Activated CD4-positive, alpha-beta memory T cell treated with anti-CD3 and anti-CD28 coated beads, Interleukin-2, amount 10 ng/mL, durations not matched to agents 7 days and 5 days (primary cell): ENCODE results near the gene CPVL. TPM values are rescaled to one million over a fixed set of nuclear protein-coding genes. Genes with fewer than 3 reads are reported as not detected.
A peak's percentile ranks its signal among the peaks of the same experiment; 100 is the strongest.

Experiments used
- CTCF ChIA-PET: fragments of 350-600 bp; sonication (Branson Sonifier 250); formaldehyde crosslinking; loops from one replicate; lab custom pipeline; 2021; ENCODE audit warnings: antibody characterized with exemption, inconsistent platforms; lab: Charles Lee
- POLR2A ChIA-PET: fragments of 350-600 bp; sonication (Branson Sonifier 250); formaldehyde crosslinking; loops from one replicate; lab custom pipeline; 2021; ENCODE audit warnings: antibody characterized with exemption; lab: Charles Lee
- DNase-seq: peaks from one replicate; pipeline ENCODE4 v3.0.0-alpha.2; 2020
- H3K27ac Mint-ChIP-seq: one replicate; pipeline ENCODE4 v1.8.0; 2021; ENCODE audit warnings: mild to moderate bottlenecking, mixed read lengths
- H3K27me3 Mint-ChIP-seq: one replicate; pipeline ENCODE4 v1.8.0; 2021; ENCODE audit warnings: mixed read lengths
- H3K36me3 Mint-ChIP-seq: one replicate; pipeline ENCODE4 v1.8.0; 2021; ENCODE audit warnings: low read depth, mixed read lengths
- H3K4me1 Mint-ChIP-seq: one replicate; pipeline ENCODE4 v1.8.0; 2021; ENCODE audit warnings: mixed read lengths
- H3K4me3 Mint-ChIP-seq: one replicate; pipeline ENCODE4 v1.8.0; 2021; ENCODE audit warnings: mild to moderate bottlenecking, mixed read lengths
- H3K9me3 Mint-ChIP-seq: one replicate; pipeline ENCODE4 v1.8.0; 2021; ENCODE audit warnings: mixed read lengths
- total RNA-seq, 2 experiments: library from RNA; stranded (reverse); gene quantifications; one replicate each; pipeline ENCODE4 v1.2.3, GENCODE V29; 2021

CPVL gene
- total RNA-seq, 2 experiments from 2014 or later = 1.8 to 2.1 TPM

DNA sequence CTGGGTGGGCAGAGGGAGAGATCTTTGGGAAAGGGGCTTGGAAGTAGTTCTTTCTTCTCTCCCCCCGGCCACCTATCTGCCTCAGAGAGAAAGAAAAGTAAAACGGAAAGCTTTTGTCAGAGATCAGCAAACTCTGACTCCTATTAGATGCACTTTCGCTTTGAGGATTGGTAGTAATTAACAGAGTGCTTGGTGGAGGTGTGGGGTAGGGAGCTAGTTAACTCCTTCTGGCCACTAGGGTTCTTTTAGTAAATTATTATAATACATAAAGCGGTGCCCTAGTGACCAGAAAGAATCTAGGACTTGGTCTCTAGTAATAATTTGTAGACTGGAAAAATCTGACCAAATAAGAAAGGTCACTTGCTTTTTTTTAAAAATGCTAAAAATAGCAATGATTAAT is 54.6 kb downstream of the CPVL start:
- CTCF ChIA-PET = interaction anchor here (0.6 to 2.3 kb wide), 6 partner anchors 10 to 172 kb away, joined by 3 to 11 read pairs (median 6); no protein-coding TSS in a partner anchor
- Mint-ChIP-seq H3K27me3 (no peaks in the 10 kb centered on the region), H3K36me3 (no peaks in the 10 kb centered on the region), H3K27ac (peak overlapping the region; percentile 84), H3K4me3 (peak overlapping the region; percentile 74), H3K9me3 (no peaks in the 10 kb centered on the region), H3K4me1 (peaks cover 18% of the 10 kb centered on the region)
- POLR2A ChIA-PET = interaction anchor here (1.2 kb wide), 1 partner anchor 10 kb away, joined by 4 read pairs; no protein-coding TSS in a partner anchor
- DNase-seq = peak; percentile 26

DNA sequence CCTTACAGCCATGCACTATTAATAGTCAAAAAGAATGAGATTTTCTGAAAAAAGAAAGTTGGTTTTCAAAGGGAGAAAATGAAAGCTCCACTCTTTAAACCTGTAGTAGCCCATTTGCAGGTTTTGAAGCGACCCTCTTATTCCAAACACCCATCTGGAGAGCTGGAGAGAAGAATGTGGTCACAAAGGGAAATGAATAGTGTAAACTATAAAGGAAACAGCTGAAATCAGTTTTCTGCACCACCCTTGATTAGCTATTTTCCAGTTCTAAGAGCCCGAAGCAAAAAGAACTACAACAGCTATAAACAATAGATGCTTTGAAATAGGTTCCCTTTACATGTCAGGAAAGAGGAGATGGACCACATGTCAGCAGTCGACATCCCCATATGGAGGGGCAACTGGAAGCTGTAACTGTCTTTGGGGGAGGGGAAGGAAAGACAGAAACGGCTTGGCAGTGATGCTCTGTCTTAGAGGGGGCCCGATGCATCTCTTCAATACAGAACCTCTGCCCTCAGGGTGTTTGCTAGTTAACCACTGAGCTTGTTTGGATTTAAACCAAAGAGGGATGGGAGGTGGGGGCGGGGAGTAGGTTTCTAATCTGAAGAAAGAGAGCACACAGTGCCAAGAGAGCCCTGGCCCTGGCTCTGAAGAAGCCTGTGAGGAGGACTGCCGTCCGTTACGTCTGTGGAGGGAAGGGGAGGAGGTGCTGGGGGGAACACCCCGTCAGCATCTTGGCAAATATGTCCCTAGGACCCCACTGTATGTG is 55.3 kb downstream of the CPVL start:
- peak; percentile 24 for DNase-seq
- POLR2A ChIA-PET = interaction anchor here (0.6 to 1.5 kb wide), 4 partner anchors 10 to 1456 kb away, joined by 3 to 6 read pairs (median 4); no protein-coding TSS in a partner anchor
- no peaks in the 10 kb centered on the region for H3K9me3 Mint-ChIP-seq
- H3K27me3 Mint-ChIP-seq = no peaks in the 10 kb centered on the region
- H3K4me1 Mint-ChIP-seq = peaks cover 18% of the 10 kb centered on the region
- H3K4me3 Mint-ChIP-seq = peak overlapping the region; percentile 74
- H3K27ac Mint-ChIP-seq = peak overlapping the region; percentile 84
- no peaks in the 10 kb centered on the region for H3K36me3 Mint-ChIP-seq
- CTCF ChIA-PET = interaction anchor here (0.9 to 2.3 kb wide), 9 partner anchors 8 to 171 kb away, joined by 3 to 11 read pairs (median 4); no protein-coding TSS in a partner anchor

DNA sequence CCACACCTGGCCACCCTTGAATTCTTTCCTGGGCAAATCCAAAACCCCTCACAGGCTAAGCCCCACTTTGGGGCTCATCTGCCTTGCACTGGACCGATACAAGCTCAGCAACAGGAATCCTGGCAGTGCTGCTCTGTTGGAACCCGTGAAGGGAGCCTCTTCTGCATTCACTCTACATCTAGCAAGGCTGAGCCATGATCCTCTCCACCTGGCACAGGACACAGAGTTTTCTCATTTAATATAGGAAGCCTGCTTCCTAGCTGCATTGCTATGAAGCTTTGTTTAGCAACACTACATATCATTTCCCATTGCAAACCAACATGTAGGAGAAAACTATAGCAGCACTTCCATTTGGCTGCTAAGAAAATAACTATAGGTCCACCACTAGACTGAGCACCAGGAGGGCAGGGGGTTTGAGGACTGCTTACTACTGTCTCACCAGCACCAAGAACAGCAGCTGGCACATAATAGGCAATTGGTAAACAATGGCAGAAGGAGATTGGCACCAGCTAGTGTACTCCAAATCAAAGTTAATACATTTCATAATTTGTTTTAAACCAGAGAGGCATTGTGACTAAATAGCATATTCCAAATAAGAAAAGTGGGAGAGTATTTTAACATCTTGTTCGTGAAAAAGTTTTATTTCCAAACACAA is 56.1 kb downstream of the CPVL start:
- Mint-ChIP-seq H3K36me3 (no peaks in the 10 kb centered on the region), H3K4me1 (peaks cover 22% of the 10 kb centered on the region), H3K9me3 (no peaks in the 10 kb centered on the region), H3K4me3 (no peak overlapping the region), H3K27me3 (no peaks in the 10 kb centered on the region), H3K27ac (no peak overlapping the region)
- no peak for DNase-seq
- ChIA-PET CTCF (interaction anchor here (0.5 to 2.3 kb wide), 11 partner anchors 9 to 168 kb away, joined by 3 to 11 read pairs (median 4); no protein-coding TSS in a partner anchor), POLR2A (interaction anchor here (0.6 to 1.5 kb wide), 3 partner anchors 9 to 1455 kb away, joined by 3 to 6 read pairs (median 3); no protein-coding TSS in a partner anchor)

DNA sequence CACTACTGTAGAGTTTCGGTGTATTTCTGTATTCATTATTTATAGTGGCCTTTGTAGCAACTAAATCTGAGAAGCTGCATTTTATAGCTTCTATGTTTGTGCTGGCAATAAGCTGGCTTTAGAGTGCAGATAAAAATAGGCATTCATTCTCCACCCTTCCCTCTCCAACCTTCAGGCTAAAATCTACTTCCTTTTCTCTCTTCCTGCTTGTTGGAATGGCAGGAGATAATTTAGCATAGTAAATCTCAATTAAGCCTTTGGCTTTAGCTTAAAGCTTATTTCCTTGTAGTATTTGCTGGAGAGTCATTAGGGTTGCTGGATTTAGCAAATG is 58.5 kb downstream of the CPVL start:
- ChIA-PET POLR2A (interaction anchor here (0.6 kb wide), 1 partner anchor 92 kb away, joined by 5 read pairs; no protein-coding TSS in a partner anchor), CTCF (interaction anchor here (1.1 kb wide), 1 partner anchor 161 kb away, joined by 3 read pairs; no protein-coding TSS in a partner anchor)
- H3K27ac Mint-ChIP-seq = no peak overlapping the region
- no peak overlapping the region for H3K4me3 Mint-ChIP-seq
- H3K9me3 Mint-ChIP-seq = no peaks in the 10 kb centered on the region
- H3K27me3 Mint-ChIP-seq = peaks cover 6% of the 10 kb centered on the region
- DNase-seq = no peak
- H3K4me1 Mint-ChIP-seq = peaks cover 29% of the 10 kb centered on the region
- no peaks in the 10 kb centered on the region for H3K36me3 Mint-ChIP-seq

DNA sequence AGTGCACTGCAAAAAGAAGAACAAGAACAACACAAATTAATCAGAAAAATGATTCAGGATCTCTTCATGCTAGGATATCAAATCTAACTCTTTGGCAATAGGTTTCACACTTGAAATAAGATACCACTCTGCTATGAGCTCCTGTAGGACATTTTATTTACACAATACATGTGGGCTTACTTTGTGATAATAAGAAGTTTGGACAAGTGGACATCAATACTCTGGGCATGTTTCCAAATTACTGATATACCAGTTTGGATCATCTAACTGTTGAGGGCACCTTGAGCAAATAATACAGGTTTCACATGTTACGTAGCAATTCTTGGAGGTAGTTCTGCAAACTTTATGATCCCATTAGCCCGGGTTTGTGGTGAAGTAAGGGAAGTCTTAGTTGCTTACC is 59.8 kb downstream of the CPVL start:
- Mint-ChIP-seq H3K27ac (no peak overlapping the region), H3K4me3 (no peak overlapping the region), H3K9me3 (no peaks in the 10 kb centered on the region), H3K4me1 (peaks cover 23% of the 10 kb centered on the region), H3K27me3 (peaks cover 6% of the 10 kb centered on the region), H3K36me3 (no peaks in the 10 kb centered on the region)
- CTCF ChIA-PET = no interaction called here
- no peak for DNase-seq
- POLR2A ChIA-PET = no interaction called here

DNA sequence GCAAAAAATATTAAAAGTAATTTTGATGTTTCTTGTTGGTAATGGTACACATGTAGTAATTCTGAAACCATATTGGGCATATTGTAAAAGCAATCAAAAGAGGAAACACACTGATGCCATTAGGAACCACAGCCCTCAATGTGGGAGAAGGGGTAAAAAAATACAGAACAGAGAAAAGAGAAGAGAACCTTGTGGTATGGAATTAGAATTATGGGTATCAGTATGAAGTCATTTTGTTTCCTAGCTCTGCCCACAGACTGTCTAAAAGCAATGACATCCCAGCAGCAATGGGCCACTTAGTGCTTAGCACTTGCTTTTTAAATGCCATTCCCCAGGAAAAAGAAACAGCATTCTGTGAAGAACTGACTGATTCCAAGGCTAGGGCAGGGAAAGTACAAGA is 61.5 kb downstream of the CPVL start:
- Mint-ChIP-seq H3K9me3 (no peaks in the 10 kb centered on the region), H3K27me3 (peaks cover 7% of the 10 kb centered on the region), H3K4me3 (no peak overlapping the region), H3K27ac (no peak overlapping the region), H3K36me3 (no peaks in the 10 kb centered on the region), H3K4me1 (peaks cover 10% of the 10 kb centered on the region)
- ChIA-PET POLR2A (no interaction called here), CTCF (no interaction called here)
- DNase-seq = no peak

DNA sequence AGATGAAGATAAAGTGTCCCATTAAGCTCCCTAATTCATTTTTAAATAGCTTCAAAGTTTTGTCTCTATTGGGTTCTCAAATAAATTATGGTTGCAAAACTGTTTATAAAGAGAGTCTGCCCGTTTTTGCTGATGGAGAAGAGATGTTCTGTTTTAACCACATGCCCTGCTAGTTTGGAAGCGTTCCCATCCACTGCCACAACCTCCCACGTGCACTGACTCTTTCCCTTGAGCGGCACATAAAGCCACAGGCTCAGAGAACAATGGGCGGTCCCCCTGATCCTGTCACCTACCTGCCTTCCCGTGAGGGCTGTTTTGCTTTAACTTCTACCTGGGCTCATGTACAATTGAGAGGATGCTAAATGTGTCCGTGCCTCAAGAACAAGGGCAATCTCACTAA is 65.5 kb downstream of the CPVL start:
- no peak overlapping the region for H3K4me3 Mint-ChIP-seq
- H3K36me3 Mint-ChIP-seq = no peaks in the 10 kb centered on the region
- H3K9me3 Mint-ChIP-seq = no peaks in the 10 kb centered on the region
- no peak for DNase-seq
- POLR2A ChIA-PET = interaction anchor here (1.1 kb wide), 1 partner anchor 10 kb away, joined by 3 read pairs; no protein-coding TSS in a partner anchor
- CTCF ChIA-PET = interaction anchor here (0.7 to 1.8 kb wide), 4 partner anchors 10 to 109 kb away, joined by 3 to 8 read pairs (median 4); no protein-coding TSS in a partner anchor
- H3K27me3 Mint-ChIP-seq = peaks cover 11% of the 10 kb centered on the region
- no peak overlapping the region for H3K27ac Mint-ChIP-seq
- peaks cover 10% of the 10 kb centered on the region for H3K4me1 Mint-ChIP-seq

DNA sequence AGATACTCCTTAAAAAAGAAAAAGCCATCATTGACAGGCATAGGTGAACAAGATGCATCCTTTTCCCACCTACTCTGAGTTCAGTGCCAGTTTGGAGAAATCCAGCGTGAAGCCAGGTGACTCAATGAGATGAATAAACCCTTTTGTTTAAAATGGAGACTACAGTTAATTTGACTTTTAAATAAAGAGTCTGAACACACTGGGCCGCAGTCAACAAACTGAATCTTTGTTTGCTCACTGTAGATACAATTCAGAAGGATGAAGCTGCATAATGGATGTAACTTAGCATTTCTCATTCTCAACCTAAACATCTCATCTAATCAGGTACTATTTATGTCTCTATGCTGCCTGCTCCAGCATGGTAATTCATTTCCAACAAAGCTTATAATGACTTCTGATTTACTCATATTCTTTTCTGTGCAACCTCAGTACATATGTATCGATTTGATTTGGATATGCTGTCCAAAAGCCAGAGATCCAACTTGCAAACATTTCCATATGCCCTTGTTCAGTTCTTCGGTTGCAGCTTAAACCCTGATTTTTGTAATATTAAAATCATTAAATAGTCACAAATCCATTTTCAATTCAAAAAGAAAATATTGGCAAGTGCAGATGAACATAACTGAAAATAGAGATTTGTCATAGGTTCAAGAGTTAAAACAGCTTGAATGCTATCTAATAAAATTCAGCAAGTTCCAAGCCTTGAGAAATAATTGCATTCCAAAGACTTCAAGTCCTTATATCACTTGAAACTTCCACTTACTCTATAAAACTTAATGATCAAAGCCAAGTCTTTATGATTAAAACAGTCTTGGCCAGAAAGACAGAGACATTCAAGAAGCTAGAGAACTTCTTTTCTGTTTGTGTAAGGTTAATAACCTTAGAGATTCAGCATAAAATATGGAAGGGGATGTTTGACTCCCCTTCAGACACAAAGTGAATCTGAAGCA is 67.8 kb downstream of the CPVL start:
- H3K27ac Mint-ChIP-seq = no peak overlapping the region
- no peaks in the 10 kb centered on the region for H3K9me3 Mint-ChIP-seq
- H3K36me3 Mint-ChIP-seq = no peaks in the 10 kb centered on the region
- POLR2A ChIA-PET = no interaction called here
- H3K4me1 Mint-ChIP-seq = no peaks in the 10 kb centered on the region
- peaks cover 14% of the 10 kb centered on the region for H3K27me3 Mint-ChIP-seq
- CTCF ChIA-PET = no interaction called here
- H3K4me3 Mint-ChIP-seq = no peak overlapping the region
- DNase-seq = no peak

DNA sequence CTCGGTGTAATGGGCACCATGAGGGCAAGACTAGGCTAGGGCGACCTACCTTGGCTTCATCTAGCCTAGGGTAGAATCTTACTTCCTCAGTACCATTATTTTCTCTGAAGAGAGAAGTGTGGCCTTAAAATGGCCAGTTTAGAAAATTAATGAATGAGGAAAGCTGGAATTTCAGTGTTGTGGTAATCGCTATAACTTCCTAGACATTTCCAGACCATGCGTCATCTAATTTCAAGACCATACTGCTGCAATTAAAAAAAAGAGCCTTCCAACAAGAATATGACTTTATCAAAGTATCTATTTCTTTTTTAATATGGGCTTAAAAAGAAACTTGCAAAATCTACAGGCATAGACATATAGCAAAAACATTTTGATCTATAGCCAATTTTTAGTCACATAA is 68.5 kb downstream of the CPVL start:
- POLR2A ChIA-PET = no interaction called here
- Mint-ChIP-seq H3K27ac (no peak overlapping the region), H3K4me1 (no peaks in the 10 kb centered on the region), H3K27me3 (peaks cover 13% of the 10 kb centered on the region), H3K4me3 (no peak overlapping the region), H3K36me3 (no peaks in the 10 kb centered on the region), H3K9me3 (no peaks in the 10 kb centered on the region)
- CTCF ChIA-PET = no interaction called here
- no peak for DNase-seq

DNA sequence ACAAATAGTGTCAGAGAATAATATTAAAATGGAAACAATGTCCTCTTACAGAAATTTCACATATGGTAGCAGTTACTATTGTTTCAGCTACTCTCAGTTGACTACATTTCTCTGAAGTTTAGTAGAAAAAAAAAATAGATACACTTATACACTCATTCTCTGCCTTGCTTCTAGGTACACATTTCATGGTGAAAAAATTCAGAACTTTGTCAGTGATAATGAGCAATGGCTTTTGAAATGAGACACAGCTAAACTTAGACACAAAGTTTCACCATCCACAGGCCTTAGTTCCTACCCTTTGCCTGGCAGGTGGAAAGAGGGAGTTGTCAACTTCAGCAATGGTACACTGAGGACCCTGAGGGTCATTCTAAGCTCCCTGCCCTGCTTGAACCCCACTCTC is 69.2 kb downstream of the CPVL start:
- POLR2A ChIA-PET = interaction anchor here (0.6 kb wide), 1 partner anchor 71 kb away, joined by 3 read pairs; no protein-coding TSS in a partner anchor
- Mint-ChIP-seq H3K4me3 (no peak overlapping the region), H3K27me3 (peaks cover 13% of the 10 kb centered on the region), H3K4me1 (no peaks in the 10 kb centered on the region), H3K27ac (no peak overlapping the region), H3K36me3 (no peaks in the 10 kb centered on the region), H3K9me3 (no peaks in the 10 kb centered on the region)
- CTCF ChIA-PET = interaction anchor here (0.7 kb wide), 1 partner anchor 29 kb away, joined by 3 read pairs; no protein-coding TSS in a partner anchor
- DNase-seq = no peak

DNA sequence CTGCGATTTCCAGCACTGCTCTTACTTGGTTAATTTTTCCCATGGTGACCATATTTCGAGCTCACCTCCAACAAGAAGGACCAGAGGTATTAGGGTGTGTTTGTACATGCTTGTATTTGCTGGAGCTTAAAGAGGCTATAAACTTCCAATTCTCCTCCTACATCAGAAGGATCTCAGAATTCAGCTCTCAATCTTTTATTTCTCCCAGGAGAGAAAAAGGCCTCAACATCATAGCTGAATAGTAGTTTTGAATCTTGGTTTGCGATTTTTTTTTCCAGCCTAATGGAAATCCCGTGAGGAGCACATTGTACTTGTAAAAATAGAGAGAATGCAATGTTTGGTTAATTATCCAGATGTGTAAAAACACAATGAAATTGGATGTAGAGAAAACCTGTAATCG is 69.7 kb downstream of the CPVL start:
- H3K27me3 Mint-ChIP-seq = peaks cover 13% of the 10 kb centered on the region
- H3K27ac Mint-ChIP-seq = no peak overlapping the region
- H3K36me3 Mint-ChIP-seq = no peaks in the 10 kb centered on the region
- POLR2A ChIA-PET = no interaction called here
- no peak for DNase-seq
- H3K4me1 Mint-ChIP-seq = no peaks in the 10 kb centered on the region
- no peaks in the 10 kb centered on the region for H3K9me3 Mint-ChIP-seq
- CTCF ChIA-PET = no interaction called here
- no peak overlapping the region for H3K4me3 Mint-ChIP-seq

DNA sequence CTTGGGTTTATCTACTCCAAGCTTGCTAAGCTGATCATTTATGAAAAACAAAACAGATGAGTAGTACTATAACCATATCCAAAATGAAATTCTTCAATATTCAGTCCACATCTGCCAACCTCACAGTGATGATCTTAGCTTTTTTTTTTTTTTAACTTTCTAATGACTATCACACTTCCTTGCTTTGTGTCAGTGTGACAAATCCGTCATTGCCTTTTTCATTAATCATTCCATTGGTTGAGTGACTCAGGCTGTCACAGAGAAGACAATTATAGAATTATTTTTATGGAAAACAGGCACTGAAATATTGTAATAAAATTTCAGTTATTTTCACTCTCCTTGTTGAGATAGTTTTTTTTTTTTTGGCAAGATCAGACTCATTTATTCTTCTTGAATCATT is 70.7 kb downstream of the CPVL start:
- no peak overlapping the region for H3K4me3 Mint-ChIP-seq
- H3K4me1 Mint-ChIP-seq = no peaks in the 10 kb centered on the region
- DNase-seq = no peak
- CTCF ChIA-PET = interaction anchor here (0.7 kb wide), 1 partner anchor 9 kb away, joined by 3 read pairs; no protein-coding TSS in a partner anchor
- H3K36me3 Mint-ChIP-seq = no peaks in the 10 kb centered on the region
- peaks cover 13% of the 10 kb centered on the region for H3K27me3 Mint-ChIP-seq
- POLR2A ChIA-PET = no interaction called here
- no peaks in the 10 kb centered on the region for H3K9me3 Mint-ChIP-seq
- no peak overlapping the region for H3K27ac Mint-ChIP-seq
